Spleen (tissue), 11 donors: ENCODE results near the gene NOL9. TPM values are rescaled to one million over a fixed set of nuclear protein-coding genes. Genes with fewer than 3 reads are reported as not detected.
A peak's percentile ranks its signal among the peaks of the same experiment; 100 is the strongest.

ENCODE experiments used
- DNase-seq: peaks from one replicate; pipeline ENCODE4 v3.0.0-alpha.2; 2020
- H3K27ac ChIP-seq, 8 donors: fragments of 200-600 bp; sonication (generic) in 7 of 8; 1 replicate in 4 of 8; 2 replicates in 4 of 8; pipeline versions ENCODE4 v1.5.0 to v1.8.0; 2016 to 2021; ENCODE audit warnings: inconsistent platforms in 4 of 8, mild to moderate bottlenecking in 4 of 8, moderate library complexity in 1 of 8
- H3K27me3 ChIP-seq, 7 donors: fragments of 200-600 bp; sonication (generic) in 6 of 7; replicated peaks in 1 of 7; 1 replicate in 4 of 7; 2 replicates in 3 of 7; pipeline versions ENCODE4 v1.5.0 to v1.8.0; 2016 to 2021; ENCODE audit warnings: inconsistent platforms in 3 of 7, mild to moderate bottlenecking in 1 of 7
- H3K36me3 ChIP-seq, 6 donors: fragments of 200-600 bp; sonication (generic) in 5 of 6; 1 replicate in 4 of 6; 2 replicates in 2 of 6; pipeline versions ENCODE4 v1.5.0 to v1.8.0; 2016 to 2021; ENCODE audit warnings: inconsistent platforms in 2 of 6
- H3K4me1 ChIP-seq, 6 donors: fragments of 200-600 bp; sonication (generic) in 5 of 6; 1 replicate in 3 of 6; 2 replicates in 3 of 6; pipeline versions ENCODE4 v1.5.0 to v1.8.0; 2016 to 2021; ENCODE audit warnings: inconsistent platforms in 3 of 6
- H3K4me3 ChIP-seq, 8 donors: fragments of 200-600 bp; sonication (generic) in 7 of 8; 1 replicate in 4 of 8; 2 replicates in 4 of 8; pipeline versions ENCODE4 v1.5.0 to v1.8.0; 2016 to 2021; ENCODE audit warnings: inconsistent platforms in 4 of 8, mild to moderate bottlenecking in 4 of 8, moderate library complexity in 2 of 8
- H3K9me3 ChIP-seq, 8 donors: fragments of 200-600 bp; sonication (generic) in 7 of 8; 1 replicate in 4 of 8; 2 replicates in 4 of 8; pipeline versions ENCODE4 v1.5.0 to v1.8.0; 2016 to 2021; ENCODE audit warnings: inconsistent platforms in 4 of 8
- CTCF ChIP-seq, 11 experiments: fragments of 200-600 bp in 7 of 11; fragments of 450-650 bp in 4 of 11; sonication (generic) in 4 of 11; IDR thresholded peaks in 8 of 11; conservative IDR thresholded peaks in 3 of 11; 1 replicate in 7 of 11; 2 replicates in 4 of 11; pipeline versions ENCODE4 v1.4.0 to v1.8.0; 2016 to 2021; ENCODE audit warnings: antibody characterized with exemption in 11 of 11, inconsistent platforms in 4 of 11, mild to moderate bottlenecking in 1 of 11
- POLR2A ChIP-seq, 3 donors: fragments of 450-650 bp; IDR thresholded peaks; one replicate each; pipeline ENCODE4 v1.5.1; 2017; ENCODE audit warnings: antibody characterized with exemption in 3 of 3, mild to moderate bottlenecking in 1 of 3
- POLR2AphosphoS5 ChIP-seq, 3 donors: sonication (generic); formaldehyde crosslinking; IDR thresholded peaks; one replicate each; pipeline ENCODE4 v1.5.1; 2017; ENCODE audit warnings: antibody characterized with exemption in 3 of 3
- WGBS, 5 donors: extraction: QIAGEN DNeasy Blood & Tissue Kit in 3 of 5; methylation state at CpG; one replicate each; pipeline versions ENCODE4 v1.1.5 to v1.1.7; 2013 to 2018; 5-methylcytosine and 5-hydroxymethylcytosine counted together
- intact Hi-C: fragments of 100-400 bp; cut with DNase I; formaldehyde crosslinking; loops from one replicate; pipeline ENCODE4 v1.15.0; 2023; ENCODE audit warnings: low total_unique reads
- polyA plus RNA-seq, 3 donors: library from polyadenylated mRNA; stranded (reverse); fragments of 200-250 nt; gene quantifications; one replicate each; pipeline ENCODE4 v1.2.1, GENCODE V29; 2013
- total RNA-seq, 7 donors: library from RNA; depleted of rRNA in 3 of 7; stranded (reverse); fragments of >200 nt in 3 of 7; fragmentation: NEBNext Ultra II Directional in 4 of 7; extraction: Animal tissue kit (Norgen Biotek cat#: 25700) in 4 of 7; gene quantifications; one replicate each; pipeline versions ENCODE4 v1.1.0 to v1.2.1, GENCODE V29; 2016 to 2021
- donor health status: healthy with polysubstance abuse.
- donor health status: DM: no; HTN: no; CAD: no; lungs with moderate emphysema.
- donor health status: DM: no; HTN: no; CAD: no.
- donor health status: Bipolar disorder and iron deficiency.
- donor health status: healthy.
- donor health status: DM: no; HTN: no; CAD: no.
- donor health status: DM: yes; HTN: yes; CAD: no.

The NOL9 gene
- total and polyA plus RNA-seq, 10 donors: 4.2 to 55.2 (median 41.2) TPM

GRCh38 chr1:6497867-6498575, 56.3 kb downstream of the NOL9 start:
- no peak for TF ChIP-seq POLR2AphosphoS5 (IDR thresholded peaks at IDR 0.05)
- no peak for TF ChIP-seq CTCF (IDR thresholded peaks at IDR 0.05 in 8 of 11, conservative IDR thresholded peaks at IDR 0.05 in 3 of 11)
- no peak for TF ChIP-seq POLR2A (IDR thresholded peaks at IDR 0.05)
- Histone ChIP-seq H3K36me3 (no peaks in the 10 kb centered on the region), H3K27ac (peak overlapping the region in 6 of 8 donors; percentile 48 to 86 (median 81)), H3K4me1 (peaks cover 21 to 96% (median 73%) of the 10 kb centered on the region in 6 donors), H3K4me3 (peak overlapping the region; percentile 33 to 80 (median 54)), H3K9me3 (no peaks in the 10 kb centered on the region), H3K27me3 (peaks cover 0 to 50% (median 5%) of the 10 kb centered on the region in 7 donors)
- DNase-seq: peak; percentile 73
- 25 to 50% (median 48%) methylated on average over 9 to 20 of the region's 20 CpGs for WGBS, 5 donors
- intact Hi-C loops: no loop called here

- Histone ChIP-seq H3K27ac (peak overlapping the region; percentile 41 to 86 (median 80)), H3K9me3 (no peaks in the 10 kb centered on the region), H3K27me3 (peaks cover 0 to 47% (median 5%) of the 10 kb centered on the region in 7 donors), H3K4me3 (peak overlapping the region; percentile 39 to 80 (median 54)), H3K4me1 (peaks cover 18 to 96% (median 72%) of the 10 kb centered on the region in 6 donors), H3K36me3 (no peaks in the 10 kb centered on the region)
- 0 to 1% (median 0%) methylated on average over 3 to 74 of the region's 74 CpGs for WGBS, 5 donors
- peak; percentile 84 for DNase-seq
- TF ChIP-seq CTCF (IDR thresholded peaks at IDR 0.05 in 8 of 11, conservative IDR thresholded peaks at IDR 0.05 in 3 of 11) (no peak), POLR2AphosphoS5 (IDR thresholded peaks at IDR 0.05) (peak in 2 of 3 donors; percentile 62 to 68)
- intact Hi-C loops: no loop called here
These were observed 57.0 kb downstream of the NOL9 start for GRCh38 chr1:6497215-6497866.

- intact Hi-C loops: no loop called here
- peaks cover 18 to 96% (median 71%) of the 10 kb centered on the region in 6 donors for H3K4me1 ChIP-seq
These were observed 57.5 kb downstream of the NOL9 start for GRCh38 chr1:6496890-6497214.

GRCh38 chr1:6496365-6496721, 58.0 kb downstream of the NOL9 start:
- H3K4me1 ChIP-seq: peaks cover 15 to 96% (median 69%) of the 10 kb centered on the region in 6 donors
- peak overlapping the region; percentile 35 to 80 (median 49) for H3K4me3 ChIP-seq
- TF ChIP-seq POLR2AphosphoS5 (IDR thresholded peaks at IDR 0.05): no peak
- H3K27me3 ChIP-seq: peaks cover 0 to 48% (median 5%) of the 10 kb centered on the region in 7 donors
- no peaks in the 10 kb centered on the region for H3K36me3 ChIP-seq
- no peak for DNase-seq
- 34 to 40% (median 38%) methylated on average over 12 to 13 of the region's 13 CpGs for WGBS, 5 donors
- H3K9me3 ChIP-seq: no peaks in the 10 kb centered on the region
- H3K27ac ChIP-seq: peak overlapping the region in 7 of 8 donors; percentile 16 to 86 (median 82)
- intact Hi-C loops: no loop called here

More at GRCh38 chr1:6496890-6497214, 57.5 kb downstream of the NOL9 start:
- Histone ChIP-seq H3K4me3 (peak overlapping the region; percentile 35 to 80 (median 49)), H3K27me3 (peaks cover 0 to 46% (median 5%) of the 10 kb centered on the region in 7 donors), H3K27ac (peak overlapping the region; percentile 41 to 86 (median 80)), H3K36me3 (no peaks in the 10 kb centered on the region), H3K9me3 (no peaks in the 10 kb centered on the region)
- no peak for TF ChIP-seq POLR2A (IDR thresholded peaks at IDR 0.05)
- WGBS, 5 donors: 3 to 6% (median 5%) methylated on average over 11 to 21 of the region's 21 CpGs
- no peak for DNase-seq
